Choroid plexus epithelial cell (primary cell): ENCODE measurements around the gene C1orf53.

Experiments used
- DNase-seq: peaks from one replicate; pipeline ENCODE4 v3.0.0-alpha.2; 2010; ENCODE audit warnings: low read depth
- H3K4me3 ChIP-seq: 2 replicates; pipeline ENCODE4 v1.5.1; 2011; ENCODE audit warnings: low read depth, mild to moderate bottlenecking, control low read depth, low read length, moderate library complexity
- CTCF ChIP-seq: conservative IDR thresholded peaks from 2 replicates; pipeline ENCODE4 v1.5.1; 2011; ENCODE audit warnings: low read depth, mild to moderate bottlenecking, control low read depth, inconsistent platforms, low read length, moderate library complexity

C1orf53 gene

GRCh38 chr1:197912739-197913494, 10.5 kb downstream of the C1orf53 start:
- no peak for DNase-seq
- H3K4me3 ChIP-seq: no peak overlapping the region

GRCh38 chr1:197913495-197914276, 11.3 kb downstream of the C1orf53 start:
- H3K4me3 ChIP-seq: no peak overlapping the region
- no peak for DNase-seq
- no peak for TF ChIP-seq CTCF

More at GRCh38 chr1:197912739-197913494, 10.5 kb downstream of the C1orf53 start:
- no peak for TF ChIP-seq CTCF

GRCh38 chr1:197914510-197914909, 12.1 kb downstream of the C1orf53 start:
- no peak for DNase-seq
- no peak for TF ChIP-seq CTCF
- H3K4me3 ChIP-seq: no peak overlapping the region

GRCh38 chr1:197915260-197915861, 12.9 kb downstream of the C1orf53 start:
- TF ChIP-seq CTCF: no peak
- no peak for DNase-seq
- no peak overlapping the region for H3K4me3 ChIP-seq

GRCh38 chr1:197915862-197916499, 13.6 kb downstream of the C1orf53 start:
- H3K4me3 ChIP-seq: no peak overlapping the region
- TF ChIP-seq CTCF: peak; percentile 60
- DNase-seq: peak; percentile 36

- DNase-seq: no peak
- TF ChIP-seq CTCF: no peak
- H3K4me3 ChIP-seq: no peak overlapping the region
Measured at GRCh38 chr1:197916500-197916983, 14.1 kb downstream of the C1orf53 start.
